PC-3 (cell line): ENCODE data around the gene SCD5. TPM values are rescaled to one million over a fixed set of nuclear protein-coding genes. Genes with fewer than 3 reads are reported as not detected.

Experiments used
- ATAC-seq: fragments of 200-7000 bp; cut with Tn5 transposase; 2 replicates; pipeline ENCODE4 v1.9.1; 2020; ENCODE audit warnings: mild to moderate bottlenecking, moderate library complexity
- BruUV-seq: library from RNA; stranded (reverse); fragments of 400-500 nt; replicated peaks from 2 replicates; lab custom pipeline; 2021; lab: Mats Ljungman, UMichigan
- CTCF ChIA-PET: fragments of 300-600 bp; sonication (Branson Sonifier 250); formaldehyde crosslinking; loops from one replicate; lab custom pipeline; 2022; ENCODE audit warnings: antibody characterized with exemption; lab: Charles Lee
- POLR2A ChIA-PET: fragments of 300-600 bp; sonication (Branson Sonifier 250); formaldehyde crosslinking; loops from one replicate; lab custom pipeline; 2022; ENCODE audit warnings: antibody characterized with exemption; ENCODE audit not compliant: unreplicated experiment; lab: Charles Lee
- DNase-seq: peaks from one replicate; pipeline ENCODE4 v3.0.0-alpha.2; 2015
- H2AFZ ChIP-seq: fragments of 300-600 bp; sonication (generic); 2 replicates; pipeline ENCODE4 v1.6.0; 2016; ENCODE audit warnings: antibody characterized with exemption, low read length
- H3F3A ChIP-seq: fragments of 300-600 bp; sonication (generic); one replicate; pipeline ENCODE4 v1.6.0; 2017; ENCODE audit warnings: antibody characterized with exemption, low read length, control low read depth, mild to moderate bottlenecking; ENCODE audit not compliant: unreplicated experiment
- H3K27ac ChIP-seq: fragments of 300-600 bp; sonication (generic); 2 replicates; pipeline ENCODE4 v1.5.1; 2016; ENCODE audit warnings: mild to moderate bottlenecking, low read length
- H3K27me3 ChIP-seq: fragments of 300-600 bp; sonication (generic); 2 replicates; pipeline ENCODE4 v1.6.1; 2016; ENCODE audit warnings: low read length, mixed read lengths
- H3K36me3 ChIP-seq: fragments of 300-600 bp; sonication (generic); 2 replicates; pipeline ENCODE4 v1.6.1; 2016; ENCODE audit warnings: low read depth, mixed run types, low read length, mixed read lengths
- H3K4me1 ChIP-seq: fragments of 300-600 bp; sonication (generic); 2 replicates; pipeline ENCODE4 v1.5.1; 2016; ENCODE audit warnings: low read length; ENCODE audit not compliant: insufficient read depth
- H3K4me2 ChIP-seq: fragments of 300-600 bp; sonication (generic); 2 replicates; pipeline ENCODE4 v1.6.0; 2016; ENCODE audit warnings: low read length
- H3K4me3 ChIP-seq: fragments of 300-600 bp; sonication (generic); 2 replicates; pipeline ENCODE4 v1.5.1; 2016; ENCODE audit warnings: mild to moderate bottlenecking, low read length, mixed read lengths
- H3K79me2 ChIP-seq: fragments of 300-600 bp; sonication (generic); 2 replicates; pipeline ENCODE4 v1.6.1; 2017; ENCODE audit warnings: low read length, mixed read lengths
- H3K9ac ChIP-seq: fragments of 300-600 bp; sonication (generic); 2 replicates; pipeline ENCODE4 v1.6.0; 2016; ENCODE audit warnings: mild to moderate bottlenecking, low read length
- H3K9me2 ChIP-seq: fragments of 300-600 bp; sonication (generic); replicated peaks from 2 replicates; pipeline ENCODE4 v1.6.1; 2016; ENCODE audit warnings: mixed run types, low read length, mixed read lengths
- H3K9me3 ChIP-seq: fragments of 300-600 bp; sonication (generic); 2 replicates; pipeline ENCODE4 v1.6.1; 2016; ENCODE audit warnings: low read length, mixed read lengths
- H4K20me1 ChIP-seq: fragments of 300-600 bp; sonication (generic); 2 replicates; pipeline ENCODE4 v1.6.1; 2016; ENCODE audit warnings: low read length, mixed read lengths
- EZH2 ChIP-seq: fragments of 300-600 bp; sonication (generic); IDR thresholded peaks from one replicate; pipeline ENCODE4 v1.6.1; 2017; ENCODE audit warnings: antibody characterized with exemption, mild to moderate bottlenecking, low read length; ENCODE audit not compliant: unreplicated experiment
- EZH2phosphoT487 ChIP-seq: fragments of 300-600 bp; sonication (generic); IDR thresholded peaks from 2 replicates; pipeline ENCODE4 v1.6.1; 2018; ENCODE audit warnings: mild to moderate bottlenecking, antibody characterized with exemption, low read length, borderline replicate concordance
- intact Hi-C: fragments of 100-400 bp; cut with micrococcal nuclease; formaldehyde crosslinking; loops from 2 replicates; pipeline ENCODE4 v1.9.0; 2023
- total RNA-seq: library from RNA; depleted of rRNA; stranded (reverse); fragments of >200 nt; gene quantifications from 2 replicates; pipeline ENCODE4 v1.2.3, GENCODE V29; 2014
- TF ChIP-seq, protein P1 (sequence below): fragments of 300-600 bp; sonication (generic); conservative IDR thresholded peaks from 2 replicates; pipeline ENCODE4 v1.5.1; 2017; ENCODE audit warnings: antibody characterized with exemption, low read depth, mild to moderate bottlenecking, low read length

Gene SCD5
- total RNA-seq, 1 experiment from 2014 or later: 3.8 TPM

GRCh38 chr4:82718162-82718940 is 80.2 kb downstream of the SCD5 start:
- CTCF ChIA-PET: no interaction called here

DNA sequence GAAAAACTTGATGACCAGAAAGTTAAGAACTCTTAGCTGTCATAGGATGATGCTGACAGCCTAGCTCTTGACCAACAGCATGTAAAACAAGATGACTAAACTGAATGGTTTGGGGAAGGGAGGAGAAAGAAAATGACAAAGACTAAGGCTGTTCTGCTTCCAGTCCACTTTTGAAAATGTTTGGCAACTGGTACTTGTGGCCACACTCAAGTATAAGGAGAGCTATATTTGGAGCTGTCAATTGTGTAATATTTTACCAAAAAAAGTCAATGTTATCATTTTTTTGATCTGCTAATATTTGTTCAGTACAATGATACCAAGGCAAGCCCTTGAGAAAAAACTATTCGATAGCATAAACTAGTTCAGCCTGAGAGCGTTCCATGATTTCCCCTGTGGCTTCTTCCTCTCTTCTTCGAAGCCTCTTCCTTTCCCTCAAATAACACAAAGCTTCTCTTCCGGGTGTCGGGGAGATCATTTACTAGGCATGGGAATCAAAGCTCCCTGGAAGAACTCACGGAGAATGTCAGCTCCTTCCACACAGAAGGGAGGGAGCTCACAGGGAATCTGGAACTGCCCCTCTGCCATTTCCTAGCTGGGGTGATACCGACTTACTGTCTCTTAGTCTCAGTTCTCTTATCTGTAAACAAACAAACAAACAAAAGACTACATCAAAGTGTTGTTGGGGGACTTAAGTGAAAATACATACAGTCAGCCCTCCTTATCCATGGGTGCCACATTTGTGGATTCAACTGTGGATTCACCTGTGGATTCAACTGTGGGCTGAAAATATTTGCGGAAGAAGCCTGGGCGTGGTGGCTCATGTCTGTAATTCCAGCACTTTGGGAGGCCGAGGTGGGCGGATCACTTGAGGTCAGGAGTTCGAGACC is 82.6 kb downstream of the SCD5 start:
- no peak overlapping the region for H2AFZ ChIP-seq
- CTCF ChIA-PET: no interaction called here
- POLR2A ChIA-PET: no interaction called here
- no peaks in the 10 kb centered on the region for H3K36me3 ChIP-seq
- H3K9me3 ChIP-seq: no peaks in the 10 kb centered on the region
- no peaks in the 10 kb centered on the region for H3K27me3 ChIP-seq
- intact Hi-C loops: no loop called here
- DNase-seq (no peak), ATAC-seq (no peak)
- no peak overlapping the region for H3K27ac ChIP-seq
- no peaks in the 10 kb centered on the region for H3K79me2 ChIP-seq
- no peaks in the 10 kb centered on the region for H4K20me1 ChIP-seq
- H3K9me2 ChIP-seq: no peaks in the 10 kb centered on the region
- no peak overlapping the region for H3K4me3 ChIP-seq
- no peak overlapping the region for H3K9ac ChIP-seq
- BruUV-seq: no TSS peak
- H3F3A ChIP-seq: no peaks in the 10 kb centered on the region
- no peak overlapping the region for H3K4me2 ChIP-seq
- no peaks in the 10 kb centered on the region for H3K4me1 ChIP-seq
- TF ChIP-seq EZH2phosphoT487 (no peak), EZH2 (no peak)
- TF ChIP-seq, protein P1, sequence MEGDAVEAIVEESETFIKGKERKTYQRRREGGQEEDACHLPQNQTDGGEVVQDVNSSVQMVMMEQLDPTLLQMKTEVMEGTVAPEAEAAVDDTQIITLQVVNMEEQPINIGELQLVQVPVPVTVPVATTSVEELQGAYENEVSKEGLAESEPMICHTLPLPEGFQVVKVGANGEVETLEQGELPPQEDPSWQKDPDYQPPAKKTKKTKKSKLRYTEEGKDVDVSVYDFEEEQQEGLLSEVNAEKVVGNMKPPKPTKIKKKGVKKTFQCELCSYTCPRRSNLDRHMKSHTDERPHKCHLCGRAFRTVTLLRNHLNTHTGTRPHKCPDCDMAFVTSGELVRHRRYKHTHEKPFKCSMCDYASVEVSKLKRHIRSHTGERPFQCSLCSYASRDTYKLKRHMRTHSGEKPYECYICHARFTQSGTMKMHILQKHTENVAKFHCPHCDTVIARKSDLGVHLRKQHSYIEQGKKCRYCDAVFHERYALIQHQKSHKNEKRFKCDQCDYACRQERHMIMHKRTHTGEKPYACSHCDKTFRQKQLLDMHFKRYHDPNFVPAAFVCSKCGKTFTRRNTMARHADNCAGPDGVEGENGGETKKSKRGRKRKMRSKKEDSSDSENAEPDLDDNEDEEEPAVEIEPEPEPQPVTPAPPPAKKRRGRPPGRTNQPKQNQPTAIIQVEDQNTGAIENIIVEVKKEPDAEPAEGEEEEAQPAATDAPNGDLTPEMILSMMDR: no peak

More at GRCh38 chr4:82718162-82718940, 80.2 kb downstream of the SCD5 start:
- H3K9ac ChIP-seq: no peak overlapping the region
- no peaks in the 10 kb centered on the region for H3K9me2 ChIP-seq
- intact Hi-C loops: no loop called here
- H3K27ac ChIP-seq: no peak overlapping the region
- POLR2A ChIA-PET: no interaction called here
- no peaks in the 10 kb centered on the region for H3K27me3 ChIP-seq
- no peaks in the 10 kb centered on the region for H3K9me3 ChIP-seq
- H4K20me1 ChIP-seq: no peaks in the 10 kb centered on the region
- no peak overlapping the region for H2AFZ ChIP-seq
- TF ChIP-seq EZH2: no peak
- DNase-seq (no peak), ATAC-seq (no peak)
- BruUV-seq: no TSS peak
- H3K4me3 ChIP-seq: no peak overlapping the region
- no peaks in the 10 kb centered on the region for H3K79me2 ChIP-seq
- no peaks in the 10 kb centered on the region for H3K36me3 ChIP-seq
- H3K4me2 ChIP-seq: no peak overlapping the region
- H3F3A ChIP-seq: no peaks in the 10 kb centered on the region
- no peaks in the 10 kb centered on the region for H3K4me1 ChIP-seq

GRCh38 chr4:82713856-82714255 is 84.7 kb downstream of the SCD5 start:
- Histone ChIP-seq H2AFZ (no peak overlapping the region), H3K4me2 (no peak overlapping the region), H3K9ac (no peak overlapping the region), H3K9me3 (no peaks in the 10 kb centered on the region), H3K36me3 (no peaks in the 10 kb centered on the region), H3K27ac (no peak overlapping the region), H3K9me2 (no peaks in the 10 kb centered on the region), H3K4me3 (no peak overlapping the region), H3K27me3 (no peaks in the 10 kb centered on the region), H3K79me2 (no peaks in the 10 kb centered on the region), H3F3A (no peaks in the 10 kb centered on the region), H4K20me1 (no peaks in the 10 kb centered on the region), H3K4me1 (no peaks in the 10 kb centered on the region)
- BruUV-seq: no TSS peak
- CTCF ChIA-PET: no interaction called here
- POLR2A ChIA-PET: no interaction called here
- ATAC-seq (no peak), DNase-seq (no peak)
- no peak for TF ChIP-seq EZH2
- TF ChIP-seq, protein P1: no peak
- no peak for TF ChIP-seq EZH2phosphoT487
- intact Hi-C loops: no loop called here
